ENCODE data around the gene ELOVL5. TPM values are rescaled to one million over a fixed set of nuclear protein-coding genes. Genes with fewer than 3 reads are reported as not detected.
A peak's percentile ranks its signal among the peaks of the same experiment; 100 is the strongest.

Gene ELOVL5
- total RNA-seq, 1 experiment from 2014 or later: 112 TPM

GRCh38 chr6:53300656-53301551 lies 47.8 kb downstream of the ELOVL5 start:
- Histone ChIP-seq H3K9me3 (replicated peaks) (no peaks in the 10 kb centered on the region), H3K36me3 (no peaks in the 10 kb centered on the region), H3K27me3 (replicated peaks) (no peaks in the 10 kb centered on the region), H3K4me1 (replicated peaks) (peaks cover 36% of the 10 kb centered on the region), H3K4me3 (no peak overlapping the region), H3K27ac (peak overlapping the region; percentile 95)
- DNase-seq (ENCODE audit: low read depth in 1 of 2, low spot score in 2 of 2): no peak

- no peaks in the 10 kb centered on the region for H3K27me3 ChIP-seq (replicated peaks)
- peaks cover 36% of the 10 kb centered on the region for H3K4me1 ChIP-seq (replicated peaks)
- no peaks in the 10 kb centered on the region for H3K9me3 ChIP-seq (replicated peaks)
- H3K36me3 ChIP-seq: peaks cover 12% of the 10 kb centered on the region
- no peak overlapping the region for H3K4me3 ChIP-seq
- no peak overlapping the region for H3K27ac ChIP-seq
- no peak for DNase-seq (ENCODE audit: low read depth in 1 of 2, low spot score in 2 of 2)
Measured at GRCh38 chr6:53299331-53300005, 49.3 kb downstream of the ELOVL5 start.

GRCh38 chr6:53297004-53297403 lies 51.7 kb downstream of the ELOVL5 start:
- DNase-seq (ENCODE audit: low read depth in 1 of 2, low spot score in 2 of 2): no peak
- Histone ChIP-seq H3K36me3 (peaks cover 33% of the 10 kb centered on the region), H3K9me3 (replicated peaks) (no peaks in the 10 kb centered on the region), H3K4me3 (no peak overlapping the region), H3K27ac (no peak overlapping the region), H3K4me1 (replicated peaks) (peaks cover 16% of the 10 kb centered on the region), H3K27me3 (replicated peaks) (no peaks in the 10 kb centered on the region)

- H3K9me3 ChIP-seq (replicated peaks): no peaks in the 10 kb centered on the region
- no peak overlapping the region for H3K27ac ChIP-seq
- H3K36me3 ChIP-seq: peaks cover 51% of the 10 kb centered on the region
- no peak for DNase-seq (ENCODE audit: low read depth in 1 of 2, low spot score in 2 of 2)
- H3K4me1 ChIP-seq (replicated peaks): no peaks in the 10 kb centered on the region
- H3K27me3 ChIP-seq (replicated peaks): no peaks in the 10 kb centered on the region
- H3K4me3 ChIP-seq: no peak overlapping the region
Measured at GRCh38 chr6:53295176-53295575, 53.6 kb downstream of the ELOVL5 start.

GRCh38 chr6:53294611-53295010 lies 54.1 kb downstream of the ELOVL5 start:
- no peaks in the 10 kb centered on the region for H3K27me3 ChIP-seq (replicated peaks)
- H3K36me3 ChIP-seq: peaks cover 57% of the 10 kb centered on the region
- no peak for DNase-seq (ENCODE audit: low read depth in 1 of 2, low spot score in 2 of 2)
- H3K4me3 ChIP-seq: no peak overlapping the region
- no peaks in the 10 kb centered on the region for H3K4me1 ChIP-seq (replicated peaks)
- H3K9me3 ChIP-seq (replicated peaks): no peaks in the 10 kb centered on the region
- no peak overlapping the region for H3K27ac ChIP-seq

GRCh38 chr6:53294095-53294494 lies 54.7 kb downstream of the ELOVL5 start:
- no peak for DNase-seq (ENCODE audit: low read depth in 1 of 2, low spot score in 2 of 2)
- Histone ChIP-seq H3K4me3 (no peak overlapping the region), H3K27ac (no peak overlapping the region), H3K9me3 (replicated peaks) (no peaks in the 10 kb centered on the region), H3K27me3 (replicated peaks) (no peaks in the 10 kb centered on the region), H3K36me3 (peaks cover 62% of the 10 kb centered on the region), H3K4me1 (replicated peaks) (no peaks in the 10 kb centered on the region)

GRCh38 chr6:53293691-53294090 lies 55.1 kb downstream of the ELOVL5 start:
- H3K9me3 ChIP-seq (replicated peaks): no peaks in the 10 kb centered on the region
- no peaks in the 10 kb centered on the region for H3K27me3 ChIP-seq (replicated peaks)
- peaks cover 63% of the 10 kb centered on the region for H3K36me3 ChIP-seq
- no peaks in the 10 kb centered on the region for H3K4me1 ChIP-seq (replicated peaks)
- no peak overlapping the region for H3K27ac ChIP-seq
- no peak overlapping the region for H3K4me3 ChIP-seq
- no peak for DNase-seq (ENCODE audit: low read depth in 1 of 2, low spot score in 2 of 2)

GRCh38 chr6:53290537-53291510 lies 57.9 kb downstream of the ELOVL5 start:
- no peak overlapping the region for H3K4me3 ChIP-seq
- no peak overlapping the region for H3K27ac ChIP-seq
- peaks cover 80% of the 10 kb centered on the region for H3K36me3 ChIP-seq
- H3K27me3 ChIP-seq (replicated peaks): no peaks in the 10 kb centered on the region
- no peaks in the 10 kb centered on the region for H3K9me3 ChIP-seq (replicated peaks)
- H3K4me1 ChIP-seq (replicated peaks): no peaks in the 10 kb centered on the region
- no peak for DNase-seq (ENCODE audit: low read depth in 1 of 2, low spot score in 2 of 2)

GRCh38 chr6:53287336-53288225 lies 61.2 kb downstream of the ELOVL5 start:
- H3K4me3 ChIP-seq: no peak overlapping the region
- no peaks in the 10 kb centered on the region for H3K9me3 ChIP-seq (replicated peaks)
- no peaks in the 10 kb centered on the region for H3K4me1 ChIP-seq (replicated peaks)
- H3K27ac ChIP-seq: no peak overlapping the region
- no peaks in the 10 kb centered on the region for H3K27me3 ChIP-seq (replicated peaks)
- no peak for DNase-seq (ENCODE audit: low read depth in 1 of 2, low spot score in 2 of 2)
- peaks cover 61% of the 10 kb centered on the region for H3K36me3 ChIP-seq

- Histone ChIP-seq H3K4me1 (replicated peaks) (peaks cover 9% of the 10 kb centered on the region), H3K36me3 (peaks cover 54% of the 10 kb centered on the region), H3K9me3 (replicated peaks) (no peaks in the 10 kb centered on the region), H3K27me3 (replicated peaks) (no peaks in the 10 kb centered on the region), H3K27ac (no peak overlapping the region), H3K4me3 (no peak overlapping the region)
- no peak for DNase-seq (ENCODE audit: low read depth in 1 of 2, low spot score in 2 of 2)
Measured at GRCh38 chr6:53284901-53285300, 63.8 kb downstream of the ELOVL5 start.

- H3K9me3 ChIP-seq (replicated peaks): no peaks in the 10 kb centered on the region
- no peak overlapping the region for H3K27ac ChIP-seq
- H3K36me3 ChIP-seq: peaks cover 46% of the 10 kb centered on the region
- DNase-seq (ENCODE audit: low read depth in 1 of 2, low spot score in 2 of 2): no peak
- no peak overlapping the region for H3K4me3 ChIP-seq
- H3K27me3 ChIP-seq (replicated peaks): no peaks in the 10 kb centered on the region
- H3K4me1 ChIP-seq (replicated peaks): peaks cover 9% of the 10 kb centered on the region
Measured at GRCh38 chr6:53282741-53283140, 66.0 kb downstream of the ELOVL5 start.

GRCh38 chr6:53282234-53282633 lies 66.5 kb downstream of the ELOVL5 start:
- H3K9me3 ChIP-seq (replicated peaks): no peaks in the 10 kb centered on the region
- H3K36me3 ChIP-seq: peaks cover 46% of the 10 kb centered on the region
- DNase-seq (ENCODE audit: low read depth in 1 of 2, low spot score in 2 of 2): no peak
- H3K27ac ChIP-seq: no peak overlapping the region
- no peaks in the 10 kb centered on the region for H3K27me3 ChIP-seq (replicated peaks)
- peaks cover 9% of the 10 kb centered on the region for H3K4me1 ChIP-seq (replicated peaks)
- no peak overlapping the region for H3K4me3 ChIP-seq
